ENCODE results near the gene CHMP3. TPM values are rescaled to one million over a fixed set of nuclear protein-coding genes. Genes with fewer than 3 reads are reported as not detected.

The CHMP3 gene
- total RNA-seq, 1 experiment from 2014 or later = 63.4 TPM

- Histone ChIP-seq H3K9me2 (ENCODE audit: insufficient read depth) (no peaks in the 10 kb centered on the region), H3K36me3 (ENCODE audit: control insufficient read depth in 1 of 2, insufficient read depth in 2 of 2, low read length in 2 of 2) (no peaks in the 10 kb centered on the region; a peak in 1 of 4 replicates), H3K9ac (ENCODE audit: low read length) (no peak overlapping the region), H2AFZ (ENCODE audit: low read depth, low read length, poor library complexity, severe bottlenecking) (no peak overlapping the region), H3K4me1 (ENCODE audit: control insufficient read depth in 1 of 2, insufficient read depth in 2 of 2, low read length in 2 of 2) (no peaks in the 10 kb centered on the region), H3K27me3 (ENCODE audit: insufficient read depth, low read length) (no peaks in the 10 kb centered on the region), H3K4me2 (ENCODE audit: low read length) (no peak overlapping the region), H3K4me3 (replicated peaks in 1 of 2; ENCODE audit: low read depth in 1 of 2, low read length in 2 of 2) (no peak overlapping the region), H3K9me3 (ENCODE audit: control insufficient read depth in 1 of 2, insufficient read depth in 1 of 2, low read depth in 1 of 2, low read length in 2 of 2) (peaks cover 0 to 5% of the 10 kb centered on the region in 2 experiments; a peak in 1 of 4 replicates), H3K27ac (ENCODE audit: low read depth, low read length) (no peak overlapping the region), H4K20me1 (ENCODE audit: insufficient read depth) (no peaks in the 10 kb centered on the region), H3K79me2 (ENCODE audit: insufficient read depth, low read length) (no peaks in the 10 kb centered on the region)
- intact Hi-C loops (cut with micrococcal nuclease) = loop anchor here (10.0 kb wide), 1 partner anchor 175 kb away; no protein-coding TSS in a partner anchor
- ChIA-PET POLR2A (no interaction called here), RAD21 (ENCODE audit: low non-redundant PET in 1 of 2, low total read pairs in 2 of 2, uncharacterized antibody in 2 of 2, unreplicated experiment in 2 of 2) (no interaction called here), CTCF (no interaction called here)
- DNase-seq (ENCODE audit: low read depth, low spot score) (no peak), ATAC-seq (no peak)
- TF ChIP-seq, protein P1, sequence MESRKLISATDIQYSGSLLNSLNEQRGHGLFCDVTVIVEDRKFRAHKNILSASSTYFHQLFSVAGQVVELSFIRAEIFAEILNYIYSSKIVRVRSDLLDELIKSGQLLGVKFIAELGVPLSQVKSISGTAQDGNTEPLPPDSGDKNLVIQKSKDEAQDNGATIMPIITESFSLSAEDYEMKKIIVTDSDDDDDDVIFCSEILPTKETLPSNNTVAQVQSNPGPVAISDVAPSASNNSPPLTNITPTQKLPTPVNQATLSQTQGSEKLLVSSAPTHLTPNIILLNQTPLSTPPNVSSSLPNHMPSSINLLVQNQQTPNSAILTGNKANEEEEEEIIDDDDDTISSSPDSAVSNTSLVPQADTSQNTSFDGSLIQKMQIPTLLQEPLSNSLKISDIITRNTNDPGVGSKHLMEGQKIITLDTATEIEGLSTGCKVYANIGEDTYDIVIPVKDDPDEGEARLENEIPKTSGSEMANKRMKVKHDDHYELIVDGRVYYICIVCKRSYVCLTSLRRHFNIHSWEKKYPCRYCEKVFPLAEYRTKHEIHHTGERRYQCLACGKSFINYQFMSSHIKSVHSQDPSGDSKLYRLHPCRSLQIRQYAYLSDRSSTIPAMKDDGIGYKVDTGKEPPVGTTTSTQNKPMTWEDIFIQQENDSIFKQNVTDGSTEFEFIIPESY (IDR thresholded peaks at IDR 0.05; ENCODE audit: extremely low read depth, insufficient replicate concordance, low read length) = no peak
- TF ChIP-seq CTCF (IDR thresholded peaks at IDR 0.05 in 2 of 3, conservative IDR thresholded peaks at IDR 0.05 in 1 of 3; ENCODE audit: borderline replicate concordance in 1 of 3, insufficient read depth in 1 of 3, low read depth in 2 of 3, low read length in 2 of 3) (peak in 1 of 3 experiments; percentile 19; a peak in 2 of 6 replicates), CBX3 (IDR thresholded peaks at IDR 0.05; ENCODE audit: low read depth) (peak; percentile 50; the same call in 1 of the 2 replicates)
- no TSS peak for BruUV-seq (replicated peaks)
These were observed 43.1 kb downstream of the CHMP3 start for GRCh38 chr2:86520153-86520552.

DNA sequence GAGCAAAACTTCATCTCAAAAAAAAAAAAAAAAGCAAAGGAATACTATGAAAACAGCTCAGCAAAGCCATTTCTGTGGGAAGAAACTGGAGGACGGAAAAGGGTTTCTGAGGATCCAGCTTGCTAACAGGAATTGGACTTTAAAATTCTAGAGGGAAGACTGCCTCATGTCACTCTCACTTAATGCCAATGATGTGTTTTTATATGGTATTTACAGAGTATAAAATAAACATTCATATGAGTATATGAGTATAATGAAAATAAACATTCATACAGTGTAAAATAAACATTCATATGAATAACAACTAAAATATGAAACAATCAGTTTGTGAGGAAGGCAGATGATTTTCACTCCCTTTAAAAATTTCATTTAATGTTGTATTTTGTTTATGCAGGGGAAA, 43.9 kb downstream of the CHMP3 start:
- H3K9me3 ChIP-seq (ENCODE audit: control insufficient read depth in 1 of 2, insufficient read depth in 1 of 2, low read depth in 1 of 2, low read length in 2 of 2) = peaks cover 0 to 5% of the 10 kb centered on the region in 2 experiments; a peak in 1 of 4 replicates
- intact Hi-C loops (cut with micrococcal nuclease) = no loop called here
- ChIA-PET POLR2A (no interaction called here), CTCF (no interaction called here), RAD21 (ENCODE audit: low non-redundant PET in 1 of 2, low total read pairs in 2 of 2, uncharacterized antibody in 2 of 2, unreplicated experiment in 2 of 2) (no interaction called here)
- no peaks in the 10 kb centered on the region for H3K4me1 ChIP-seq (ENCODE audit: control insufficient read depth in 1 of 2, insufficient read depth in 2 of 2, low read length in 2 of 2)
- no peak overlapping the region for H3K4me2 ChIP-seq (ENCODE audit: low read length)
- H3K36me3 ChIP-seq (ENCODE audit: control insufficient read depth in 1 of 2, insufficient read depth in 2 of 2, low read length in 2 of 2) = no peaks in the 10 kb centered on the region; a peak in 1 of 4 replicates
- no peak overlapping the region for H3K9ac ChIP-seq (ENCODE audit: low read length)
- no peak overlapping the region for H3K27ac ChIP-seq (ENCODE audit: low read depth, low read length)
- no peak for ATAC-seq
- BruUV-seq (replicated peaks) = no TSS peak
- no peak for TF ChIP-seq CBX3 (IDR thresholded peaks at IDR 0.05; ENCODE audit: low read depth)
- no peak for TF ChIP-seq ATF3 (IDR thresholded peaks at IDR 0.05)
- no peak for TF ChIP-seq RAD21 (IDR thresholded peaks at IDR 0.05; ENCODE audit: low read depth)
- TF ChIP-seq ZFX (IDR thresholded peaks at IDR 0.05) = no peak
- no peak for TF ChIP-seq MAX (IDR thresholded peaks at IDR 0.05)
- TF ChIP-seq EGR1 (IDR thresholded peaks at IDR 0.05; ENCODE audit: low read depth) = no peak
- no peak for TF ChIP-seq EZH2phosphoT487 (IDR thresholded peaks at IDR 0.05; ENCODE audit: borderline replicate concordance)
- TF ChIP-seq POLR2A (IDR thresholded peaks at IDR 0.05; ENCODE audit: borderline replicate concordance, extremely low read depth, insufficient read depth, insufficient read length) = no peak
- TF ChIP-seq SRF (IDR thresholded peaks at IDR 0.05; ENCODE audit: low read depth) = no peak
- TF ChIP-seq SP1 (IDR thresholded peaks at IDR 0.05; ENCODE audit: low read depth) = no peak
- no peak for TF ChIP-seq YY1 (IDR thresholded peaks at IDR 0.05; ENCODE audit: extremely low read depth, insufficient replicate concordance, low read depth, low read length)
- no peak for TF ChIP-seq SIN3A (IDR thresholded peaks at IDR 0.05; ENCODE audit: low read depth)
- no peak for TF ChIP-seq ELF1 (IDR thresholded peaks at IDR 0.05; ENCODE audit: borderline replicate concordance, low read depth)
- H3K27me3 ChIP-seq (ENCODE audit: insufficient read depth, low read length) = no peaks in the 10 kb centered on the region
- H4K20me1 ChIP-seq (ENCODE audit: insufficient read depth) = no peaks in the 10 kb centered on the region
- H3K4me3 ChIP-seq (replicated peaks in 1 of 2; ENCODE audit: low read depth in 1 of 2, low read length in 2 of 2) = no peak overlapping the region
- no peaks in the 10 kb centered on the region for H3K79me2 ChIP-seq (ENCODE audit: insufficient read depth, low read length)
- no peak overlapping the region for H2AFZ ChIP-seq (ENCODE audit: low read depth, low read length, poor library complexity, severe bottlenecking)
- no peak for DNase-seq (ENCODE audit: low read depth, low spot score)
- H3K9me2 ChIP-seq (ENCODE audit: insufficient read depth) = no peaks in the 10 kb centered on the region

Measured in HCT116 (cell line).